Measurements from ENCODE around the gene ACSM5. TPM values are rescaled to one million over a fixed set of nuclear protein-coding genes. Genes with fewer than 3 reads are reported as not detected.

The ACSM5 gene
- total and polyA plus RNA-seq, 4 donors = 4.2 to 240 (median 156) TPM

GRCh38 chr16:20364051-20364450 lies 45.3 kb upstream of the ACSM5 start:
- H3K9me3 ChIP-seq (ENCODE audit: control insufficient read depth in 4 of 4, low read length in 3 of 4) = no peaks in the 10 kb centered on the region
- TF ChIP-seq TAF1 (conservative IDR thresholded peaks at IDR 0.05) = no peak
- TF ChIP-seq FOXA1 (IDR thresholded peaks at IDR 0.05) = no peak
- no peak for TF ChIP-seq SP1 (IDR thresholded peaks at IDR 0.05)
- TF ChIP-seq ZBTB33 (IDR thresholded peaks at IDR 0.05) = no peak
- TF ChIP-seq RXRA (IDR thresholded peaks at IDR 0.05) = no peak
- no peak for TF ChIP-seq HNF4A (conservative IDR thresholded peaks at IDR 0.05)
- no peak for TF ChIP-seq RAD21 (IDR thresholded peaks at IDR 0.05)
- TF ChIP-seq NR2F2 (IDR thresholded peaks at IDR 0.05) = no peak
- TF ChIP-seq YY1 (IDR thresholded peaks at IDR 0.05) = no peak
- 82% methylated on average over 3 of the region's 3 CpGs for WGBS
- no peaks in the 10 kb centered on the region for H3K27me3 ChIP-seq (ENCODE audit: control insufficient read depth in 4 of 4, insufficient read depth in 4 of 4, low read length in 3 of 4)
- no peak overlapping the region for H3K27ac ChIP-seq (ENCODE audit: low read depth in 1 of 2, low read length in 2 of 2)
- no peaks in the 10 kb centered on the region for H3K4me1 ChIP-seq (ENCODE audit: control insufficient read depth in 4 of 4, insufficient read depth in 4 of 4, low read length in 3 of 4)
- no peak for DNase-seq (ENCODE audit: low spot score)
- H3K4me3 ChIP-seq (ENCODE audit: low read depth in 1 of 3, low read length in 3 of 3) = no peak overlapping the region
- no peak overlapping the region for H3K9ac ChIP-seq (ENCODE audit: low read depth in 1 of 2, low read length in 2 of 2)
- no peaks in the 10 kb centered on the region for H3K36me3 ChIP-seq (ENCODE audit: control insufficient read depth in 4 of 4, insufficient read depth in 3 of 4, low read depth in 1 of 4, low read length in 3 of 4)

- no peak for DNase-seq (ENCODE audit: low spot score)
- H3K27me3 ChIP-seq (ENCODE audit: control insufficient read depth in 4 of 4, insufficient read depth in 4 of 4, low read length in 3 of 4) = no peaks in the 10 kb centered on the region
- 81% methylated on average over 9 of the region's 9 CpGs for WGBS
- no peaks in the 10 kb centered on the region for H3K9me3 ChIP-seq (ENCODE audit: control insufficient read depth in 4 of 4, low read length in 3 of 4)
- TF ChIP-seq TAF1 (conservative IDR thresholded peaks at IDR 0.05) = no peak
- H3K27ac ChIP-seq (ENCODE audit: low read depth in 1 of 2, low read length in 2 of 2) = no peak overlapping the region
- H3K4me3 ChIP-seq (ENCODE audit: low read depth in 1 of 3, low read length in 3 of 3) = no peak overlapping the region
- H3K4me1 ChIP-seq (ENCODE audit: control insufficient read depth in 4 of 4, insufficient read depth in 4 of 4, low read length in 3 of 4) = no peaks in the 10 kb centered on the region
- no peaks in the 10 kb centered on the region for H3K36me3 ChIP-seq (ENCODE audit: control insufficient read depth in 4 of 4, insufficient read depth in 3 of 4, low read depth in 1 of 4, low read length in 3 of 4)
- no peak overlapping the region for H3K9ac ChIP-seq (ENCODE audit: low read depth in 1 of 2, low read length in 2 of 2)
These were observed 39.8 kb upstream of the ACSM5 start for GRCh38 chr16:20369452-20370054.

- DNase-seq (ENCODE audit: low spot score) = no peak
- TF ChIP-seq ATF3 (IDR thresholded peaks at IDR 0.05) (no peak), ZBTB33 (IDR thresholded peaks at IDR 0.05) (no peak), MAX (IDR thresholded peaks at IDR 0.05) (no peak), GABPA (IDR thresholded peaks at IDR 0.05 in 1 of 2, conservative IDR thresholded peaks at IDR 0.05 in 1 of 2) (no peak), TAF1 (conservative IDR thresholded peaks at IDR 0.05) (no peak), FOXA2 (IDR thresholded peaks at IDR 0.05) (no peak), CTCF (IDR thresholded peaks at IDR 0.05; ENCODE audit: low read depth, low read length, missing input control) (no peak), SP1 (IDR thresholded peaks at IDR 0.05) (no peak), HNF4G (IDR thresholded peaks at IDR 0.05) (no peak)
- H3K36me3 ChIP-seq (ENCODE audit: control insufficient read depth in 4 of 4, insufficient read depth in 3 of 4, low read depth in 1 of 4, low read length in 3 of 4) = no peaks in the 10 kb centered on the region
- no peaks in the 10 kb centered on the region for H3K4me1 ChIP-seq (ENCODE audit: control insufficient read depth in 4 of 4, insufficient read depth in 4 of 4, low read length in 3 of 4)
- WGBS = 86% methylated on average over 5 of the region's 5 CpGs
- H3K4me3 ChIP-seq (ENCODE audit: low read depth in 1 of 3, low read length in 3 of 3) = no peak overlapping the region
- H3K27me3 ChIP-seq (ENCODE audit: control insufficient read depth in 4 of 4, insufficient read depth in 4 of 4, low read length in 3 of 4) = no peaks in the 10 kb centered on the region
- no peak overlapping the region for H3K9ac ChIP-seq (ENCODE audit: low read depth in 1 of 2, low read length in 2 of 2)
- H3K9me3 ChIP-seq (ENCODE audit: control insufficient read depth in 4 of 4, low read length in 3 of 4) = no peaks in the 10 kb centered on the region
- no peak overlapping the region for H3K27ac ChIP-seq (ENCODE audit: low read depth in 1 of 2, low read length in 2 of 2)
These were observed 36.6 kb upstream of the ACSM5 start for GRCh38 chr16:20372701-20373100.
